GM10266 (cell line): ENCODE measurements around the gene MILR1.
A peak's percentile ranks its signal among the peaks of the same experiment; 100 is the strongest.
"Not testable (repeated sequence)": the region's sequence is repeated elsewhere in the genome, so short reads cannot be mapped to it uniquely, and the experiment has no call there.

ENCODE experiments used
- DNase-seq: peaks from one replicate; pipeline ENCODE4 v3.0.0; 2012; ENCODE audit errors: extremely low spot score
- CTCF ChIP-seq: IDR thresholded peaks from 2 replicates; pipeline ENCODE4 v1.5.1; 2012; ENCODE audit warnings: mild to moderate bottlenecking, low read depth; ENCODE audit not compliant: control insufficient read depth, insufficient read depth; ENCODE audit errors: missing control alignments

The MILR1 gene

DNA sequence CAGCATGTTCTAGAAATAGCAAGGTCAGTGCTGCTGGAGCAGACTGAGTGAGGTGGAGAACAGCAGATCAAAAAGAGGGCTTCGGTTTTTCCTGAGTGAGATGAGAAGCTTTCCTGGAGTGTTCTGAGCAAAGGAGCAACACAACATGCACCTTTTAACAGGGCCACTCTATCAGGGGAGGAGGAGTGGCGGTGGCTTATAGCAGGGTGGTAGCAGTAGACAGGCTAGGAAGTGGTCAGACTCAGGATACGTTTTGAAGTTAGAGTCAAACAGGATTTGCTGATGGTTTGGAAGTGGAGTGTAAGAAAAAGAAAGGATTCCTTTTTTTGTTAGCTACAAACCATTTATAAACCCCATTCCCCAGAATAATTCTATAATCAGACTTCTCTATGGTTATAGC, 35.5 kb downstream of the MILR1 start:
- DNase-seq, result no peak
- TF ChIP-seq CTCF, result no peak

- no peak for TF ChIP-seq CTCF
These were observed 39.4 kb downstream of the MILR1 start for GRCh38 chr17:64488301-64488700.

DNA sequence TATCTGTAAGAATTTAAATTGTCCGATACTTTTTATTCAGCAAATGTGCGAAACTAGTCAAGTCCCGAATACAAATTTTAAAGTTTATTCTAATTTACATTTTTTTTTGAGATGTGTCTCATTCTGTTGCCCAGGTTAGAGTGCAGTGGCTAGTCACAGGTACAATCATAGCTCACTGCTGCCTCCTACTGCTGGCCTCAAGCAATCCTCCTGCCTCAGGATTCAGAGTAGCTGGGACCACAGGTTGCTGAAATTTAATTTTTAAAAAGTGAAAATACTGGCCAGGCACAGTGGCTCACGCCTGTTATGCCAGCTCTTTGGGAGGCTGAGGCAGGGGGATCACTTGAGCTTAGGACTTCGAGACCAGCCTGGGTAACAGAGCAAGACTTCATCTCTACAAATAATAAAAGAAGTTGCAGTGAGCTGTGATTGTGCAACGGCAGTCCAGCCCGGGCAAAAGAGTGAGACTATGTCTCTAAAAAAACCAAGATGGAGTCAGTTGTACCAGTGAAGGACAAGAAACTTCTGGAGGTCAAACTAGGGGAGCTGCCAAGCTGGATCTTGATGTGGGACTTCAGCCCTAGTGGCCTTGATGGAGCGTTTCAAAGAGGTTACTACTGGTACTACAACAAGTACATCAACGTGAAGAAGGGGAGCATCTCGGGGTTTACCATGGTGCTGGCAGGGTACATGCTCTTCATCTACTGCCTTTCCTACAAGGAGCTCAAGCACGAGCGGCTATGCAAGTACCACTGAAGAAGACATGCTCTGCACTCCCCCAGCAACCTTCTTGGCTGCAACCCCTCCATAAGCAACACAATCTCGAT, 42.3 kb downstream of the MILR1 start:
- no peak for DNase-seq
- peak; percentile 63 for TF ChIP-seq CTCF

More at GRCh38 chr17:64488301-64488700, 39.4 kb downstream of the MILR1 start:
- DNase-seq, result no peak

GRCh38 chr17:64491994-64492393, 43.1 kb downstream of the MILR1 start:
- TF ChIP-seq CTCF, result no peak
- no peak for DNase-seq

DNA sequence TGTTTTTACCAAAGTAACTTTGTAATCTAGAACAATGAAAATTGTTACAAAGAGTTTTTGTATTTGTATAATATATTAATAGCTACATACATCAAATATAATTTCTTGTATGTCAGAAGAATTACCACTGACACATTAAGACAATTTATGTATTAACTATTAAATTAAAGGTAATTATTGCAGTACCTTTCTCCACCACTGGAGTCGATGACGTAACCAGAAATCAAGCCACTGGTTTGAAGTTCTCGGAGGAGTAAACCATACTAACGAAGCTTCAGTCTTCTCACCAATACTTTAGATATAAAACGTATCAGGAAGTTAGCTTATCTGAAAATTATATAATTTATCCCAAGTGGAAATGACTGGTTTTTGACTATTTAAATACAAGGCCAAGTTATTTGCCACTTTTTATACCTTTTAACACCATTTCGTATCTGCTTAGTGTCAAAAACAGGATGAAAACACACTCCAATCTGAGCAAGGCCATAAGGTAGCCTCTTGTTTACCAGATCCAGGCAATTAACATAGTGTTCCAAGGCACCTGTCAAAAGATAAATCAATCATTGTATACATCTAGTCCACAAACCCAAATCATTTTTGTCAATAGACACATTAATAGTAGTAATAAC, 43.7 kb downstream of the MILR1 start:
- no peak for DNase-seq
- peak; percentile 4 for TF ChIP-seq CTCF

- no peak for TF ChIP-seq CTCF
- DNase-seq, result no peak
These were observed 45.2 kb downstream of the MILR1 start for GRCh38 chr17:64494121-64494520.

- not testable (repeated sequence) for DNase-seq
These were observed 46.4 kb downstream of the MILR1 start for GRCh38 chr17:64495300-64495699.
